ENCODE data around the gene GNA15. TPM values are rescaled to one million over a fixed set of nuclear protein-coding genes. Genes with fewer than 3 reads are reported as not detected.
"Not testable (repeated sequence)": the region's sequence is repeated elsewhere in the genome, so short reads cannot be mapped to it uniquely, and the experiment has no call there.

The GNA15 gene
- polyA plus RNA-seq, 3 donors, result 38.7 to 45.0 (median 41.3) TPM

- Histone ChIP-seq H3K9ac (ENCODE audit: insufficient read depth, low read length, poor library complexity, severe bottlenecking) (no peak overlapping the region), H3K4me2 (replicated peaks; ENCODE audit: extremely low read depth, low read length, poor library complexity, severe bottlenecking) (no peak overlapping the region), H3K79me2 (ENCODE audit: insufficient read depth, low read length) (peaks cover 71% of the 10 kb centered on the region), H4K20me1 (ENCODE audit: insufficient read depth, low read length) (peaks cover 47% of the 10 kb centered on the region), H3K9me3 (replicated peaks in 1 of 2; ENCODE audit: control insufficient read depth in 1 of 2, insufficient read depth in 1 of 2, low read length in 2 of 2) (no peaks in the 10 kb centered on the region), H3K4me3 (replicated peaks in 1 of 3; ENCODE audit: low read depth in 2 of 3, low read length in 3 of 3) (no peak overlapping the region), H3K4me1 (ENCODE audit: control insufficient read depth in 1 of 2, insufficient read depth in 2 of 2, low read length in 2 of 2) (peaks cover 50 to 55% of the 10 kb centered on the region in 2 donors), H3K27me3 (ENCODE audit: control insufficient read depth in 2 of 2, insufficient read depth in 2 of 2, low read length in 2 of 2) (no peaks in the 10 kb centered on the region), H3K36me3 (replicated peaks in 1 of 2; ENCODE audit: control insufficient read depth in 1 of 2, insufficient read depth in 2 of 2, low read length in 2 of 2) (peaks cover 6 to 13% of the 10 kb centered on the region in 2 donors), H3K27ac (ENCODE audit: low read depth in 1 of 2, low read length in 2 of 2) (peak overlapping the region in 1 of 2 donors; percentile 82), H2AFZ (ENCODE audit: insufficient read depth, low read depth, low read length, poor library complexity, severe bottlenecking) (no peak overlapping the region)
- H3K27me3 Mint-ChIP-seq (ENCODE audit: low read depth in 3 of 3), result peaks cover 0 to 4% (median 0%) of the 10 kb centered on the region in 3 donors
- H3K9me3 Mint-ChIP-seq, result peaks cover 0 to 3% (median 0%) of the 10 kb centered on the region in 7 donors
- intact Hi-C loops (cut with micrococcal nuclease), result no loop called here
- no peak for TF ChIP-seq CTCF (IDR thresholded peaks at IDR 0.05)
- 94% methylated on average over 17 of the region's 18 CpGs for WGBS (ENCODE audit: insufficient coverage)
- H3K36me3 Mint-ChIP-seq, result peaks cover 14 to 33% of the 10 kb centered on the region in 2 donors
- no peak for DNase-seq
- H3K27ac Mint-ChIP-seq, result peak overlapping the region in 1 of 7 donors; percentile 25
- peaks cover 51% of the 10 kb centered on the region for H3K4me1 Mint-ChIP-seq
- H3K4me3 Mint-ChIP-seq, result no peak overlapping the region
These were observed 54.6 kb downstream of the GNA15 start for GRCh38 chr19:3190470-3190770.

- H3K4me1 ChIP-seq (ENCODE audit: control insufficient read depth in 1 of 2, insufficient read depth in 2 of 2, low read length in 2 of 2), result peaks cover 50 to 51% of the 10 kb centered on the region in 2 donors
- Mint-ChIP-seq H3K27me3 (ENCODE audit: low read depth in 3 of 3) (peaks cover 0 to 2% (median 0%) of the 10 kb centered on the region in 3 donors), H3K36me3 (peaks cover 17 to 40% of the 10 kb centered on the region in 2 donors), H3K9me3 (peaks cover 0 to 3% (median 0%) of the 10 kb centered on the region in 7 donors), H3K4me3 (peak overlapping the region in 1 of 2 donors; percentile 39), H3K27ac (peak overlapping the region in 2 of 7 donors; percentile 37 to 38), H3K4me1 (peaks cover 51% of the 10 kb centered on the region)
- no peak overlapping the region for H3K4me2 ChIP-seq (replicated peaks; ENCODE audit: extremely low read depth, low read length, poor library complexity, severe bottlenecking)
- WGBS (ENCODE audit: insufficient coverage), result 75% methylated on average over 24 of the region's 46 CpGs
- no peak overlapping the region for H3K27ac ChIP-seq (ENCODE audit: low read depth in 1 of 2, low read length in 2 of 2)
- TF ChIP-seq CTCF (IDR thresholded peaks at IDR 0.05), result no peak
- peaks cover 67% of the 10 kb centered on the region for H3K79me2 ChIP-seq (ENCODE audit: insufficient read depth, low read length)
- peaks cover 45% of the 10 kb centered on the region for H4K20me1 ChIP-seq (ENCODE audit: insufficient read depth, low read length)
- DNase-seq, result no peak
- H3K9ac ChIP-seq (ENCODE audit: insufficient read depth, low read length, poor library complexity, severe bottlenecking), result no peak overlapping the region
- intact Hi-C loops (cut with micrococcal nuclease), result no loop called here
- no peak overlapping the region for H2AFZ ChIP-seq (ENCODE audit: insufficient read depth, low read depth, low read length, poor library complexity, severe bottlenecking)
- no peaks in the 10 kb centered on the region for H3K9me3 ChIP-seq (replicated peaks in 1 of 2; ENCODE audit: control insufficient read depth in 1 of 2, insufficient read depth in 1 of 2, low read length in 2 of 2)
- no peaks in the 10 kb centered on the region for H3K27me3 ChIP-seq (ENCODE audit: control insufficient read depth in 2 of 2, insufficient read depth in 2 of 2, low read length in 2 of 2)
- no peak overlapping the region for H3K4me3 ChIP-seq (replicated peaks in 1 of 3; ENCODE audit: low read depth in 2 of 3, low read length in 3 of 3)
- peaks cover 13 to 19% of the 10 kb centered on the region in 2 donors for H3K36me3 ChIP-seq (replicated peaks in 1 of 2; ENCODE audit: control insufficient read depth in 1 of 2, insufficient read depth in 2 of 2, low read length in 2 of 2)
These were observed 55.3 kb downstream of the GNA15 start for GRCh38 chr19:3190921-3191805.

- H3K4me3 ChIP-seq (replicated peaks in 1 of 3; ENCODE audit: low read depth in 2 of 3, low read length in 3 of 3); H3K9me3 ChIP-seq (replicated peaks in 1 of 2; ENCODE audit: control insufficient read depth in 1 of 2, insufficient read depth in 1 of 2, low read length in 2 of 2); H3K27me3 Mint-ChIP-seq (ENCODE audit: low read depth in 3 of 3); H3K27me3 ChIP-seq (ENCODE audit: control insufficient read depth in 2 of 2, insufficient read depth in 2 of 2, low read length in 2 of 2); H3K4me2 ChIP-seq (replicated peaks; ENCODE audit: extremely low read depth, low read length, poor library complexity, severe bottlenecking); intact Hi-C loops (cut with micrococcal nuclease); H3K27ac ChIP-seq (ENCODE audit: low read depth in 1 of 2, low read length in 2 of 2); H2AFZ ChIP-seq (ENCODE audit: insufficient read depth, low read depth, low read length, poor library complexity, severe bottlenecking); H3K4me3 Mint-ChIP-seq; DNase-seq; H3K9me3 Mint-ChIP-seq; H3K9ac ChIP-seq (ENCODE audit: insufficient read depth, low read length, poor library complexity, severe bottlenecking): not testable (repeated sequence)
- H3K4me1 Mint-ChIP-seq, result peaks cover 47% of the 10 kb centered on the region
- WGBS (ENCODE audit: insufficient coverage), result 94% methylated on average over 3 of the region's 12 CpGs
- H4K20me1 ChIP-seq (ENCODE audit: insufficient read depth, low read length), result peaks cover 39% of the 10 kb centered on the region
- H3K27ac Mint-ChIP-seq, result peak overlapping the region in 2 of 7 donors; percentile 33 to 35
- peaks cover 22 to 46% of the 10 kb centered on the region in 2 donors for H3K36me3 Mint-ChIP-seq
- peaks cover 61% of the 10 kb centered on the region for H3K79me2 ChIP-seq (ENCODE audit: insufficient read depth, low read length)
- peaks cover 19 to 25% of the 10 kb centered on the region in 2 donors for H3K36me3 ChIP-seq (replicated peaks in 1 of 2; ENCODE audit: control insufficient read depth in 1 of 2, insufficient read depth in 2 of 2, low read length in 2 of 2)
- H3K4me1 ChIP-seq (ENCODE audit: control insufficient read depth in 1 of 2, insufficient read depth in 2 of 2, low read length in 2 of 2), result peaks cover 45 to 46% of the 10 kb centered on the region in 2 donors
These were observed 55.9 kb downstream of the GNA15 start for GRCh38 chr19:3191806-3192104.
